GM23338 (cell line): ENCODE results near the gene TTLL3. TPM values are rescaled to one million over a fixed set of nuclear protein-coding genes. Genes with fewer than 3 reads are reported as not detected.

Source experiments
- ATAC-seq: fragments of 200-7000 bp; cut with Tn5 transposase; 3 replicates; pipeline ENCODE4 v1.9.1; 2020
- DNase-seq: peaks from one replicate; pipeline ENCODE4 v3.0.0-alpha.2; 2015; ENCODE audit warnings: low spot score
- H2AFZ ChIP-seq: fragments of 200-600 bp; sonication (generic); 2 replicates; pipeline ENCODE4 v1.8.0; 2016; ENCODE audit warnings: antibody characterized with exemption, mild to moderate bottlenecking, moderate library complexity
- H3F3A ChIP-seq: fragments of 200-600 bp; sonication (generic); replicated peaks from 2 replicates; pipeline ENCODE4 v1.8.0; 2017; ENCODE audit warnings: antibody characterized with exemption, mixed run types, low read depth
- H3K27ac ChIP-seq: fragments of 200-600 bp; sonication (generic); 2 replicates; pipeline ENCODE4 v1.6.1; 2016; ENCODE audit warnings: low read depth
- H3K27me3 ChIP-seq: fragments of 200-600 bp; sonication (generic); 2 replicates; pipeline ENCODE4 v1.8.0; 2016; ENCODE audit warnings: mild to moderate bottlenecking, mixed run types, moderate library complexity; ENCODE audit not compliant: insufficient read depth
- H3K36me3 ChIP-seq: fragments of 200-600 bp; sonication (generic); 2 replicates; pipeline ENCODE4 v1.8.0; 2016; ENCODE audit warnings: mild to moderate bottlenecking; ENCODE audit not compliant: insufficient read depth
- H3K4me1 ChIP-seq: fragments of 200-600 bp; sonication (generic); 2 replicates; pipeline ENCODE4 v1.8.0; 2016; ENCODE audit warnings: mild to moderate bottlenecking, moderate library complexity; ENCODE audit not compliant: insufficient read depth
- H3K4me2 ChIP-seq: fragments of 200-600 bp; sonication (generic); 2 replicates; pipeline ENCODE4 v1.7.1; 2017; ENCODE audit warnings: mixed run types
- H3K4me3 ChIP-seq: fragments of 200-600 bp; sonication (generic); 2 replicates; pipeline ENCODE4 v1.6.1; 2016; ENCODE audit warnings: mixed run types
- H3K79me2 ChIP-seq: fragments of 200-600 bp; sonication (generic); replicated peaks from 2 replicates; pipeline ENCODE4 v1.8.0; 2017; ENCODE audit warnings: mild to moderate bottlenecking; ENCODE audit not compliant: insufficient read depth
- H3K9me2 ChIP-seq: fragments of 200-600 bp; sonication (generic); 2 replicates; pipeline ENCODE4 v1.8.0; 2017; ENCODE audit not compliant: insufficient read depth
- H4K20me1 ChIP-seq: fragments of 200-600 bp; sonication (generic); replicated peaks from 2 replicates; pipeline ENCODE4 v1.8.0; 2017; ENCODE audit warnings: mild to moderate bottlenecking; ENCODE audit not compliant: insufficient read depth
- H3K27ac Mint-ChIP-seq: 2 replicates; pipeline ENCODE4 v1.8.0; 2020; ENCODE audit warnings: inconsistent platforms, mild to moderate bottlenecking, moderate library complexity, mixed read lengths
- H3K27me3 Mint-ChIP-seq: 3 replicates; pipeline ENCODE4 v1.8.0; 2022; ENCODE audit warnings: low read depth, mild to moderate bottlenecking, moderate library complexity, mixed read lengths, inconsistent platforms; ENCODE audit not compliant: insufficient read depth, poor library complexity
- H3K36me3 Mint-ChIP-seq: 3 replicates; pipeline ENCODE4 v1.8.0; 2021; ENCODE audit warnings: low read depth, mild to moderate bottlenecking, inconsistent platforms, moderate library complexity, mixed read lengths
- H3K4me1 Mint-ChIP-seq: 3 replicates; pipeline ENCODE4 v1.8.0; 2020; ENCODE audit warnings: mild to moderate bottlenecking, inconsistent platforms, mixed read lengths
- H3K4me3 Mint-ChIP-seq: 3 replicates; pipeline ENCODE4 v1.8.0; 2021; ENCODE audit warnings: moderate library complexity, mild to moderate bottlenecking, inconsistent platforms, mixed read lengths
- H3K9me3 Mint-ChIP-seq: 3 replicates; pipeline ENCODE4 v1.8.0; 2020; ENCODE audit warnings: moderate library complexity, mild to moderate bottlenecking, inconsistent platforms, mixed read lengths
- CREB1 ChIP-seq: fragments of 250-450 bp; sonication (Bioruptor Pico); IDR thresholded peaks from 2 replicates; pipeline ENCODE4 v1.5.0; 2020; ENCODE audit warnings: low read depth, mild to moderate bottlenecking, moderate library complexity
- EZH2 ChIP-seq: fragments of 200-600 bp; sonication (generic); IDR thresholded peaks from one replicate; pipeline ENCODE4 v1.8.0; 2017; ENCODE audit warnings: antibody characterized with exemption, mild to moderate bottlenecking, low read depth; ENCODE audit not compliant: unreplicated experiment
- EZH2phosphoT487 ChIP-seq: fragments of 200-600 bp; sonication (generic); IDR thresholded peaks from one replicate; pipeline ENCODE4 v1.8.1; 2018; ENCODE audit warnings: antibody characterized with exemption; ENCODE audit not compliant: unreplicated experiment
- JUNB ChIP-seq: IDR thresholded peaks from one replicate; pipeline ENCODE4 v1.6.1; 2016; ENCODE audit warnings: antibody characterized with exemption; ENCODE audit not compliant: unreplicated experiment
- NANOG ChIP-seq: IDR thresholded peaks from 2 replicates; pipeline ENCODE4 v1.6.1; 2016; ENCODE audit warnings: antibody characterized with exemption, borderline replicate concordance
- POLR2AphosphoS5 ChIP-seq: IDR thresholded peaks from 2 replicates; pipeline ENCODE4 v1.6.1; 2016; ENCODE audit warnings: antibody characterized with exemption, low read depth
- STAT1 ChIP-seq: IDR thresholded peaks from one replicate; pipeline ENCODE4 v1.6.1; 2016; ENCODE audit warnings: antibody characterized with exemption; ENCODE audit not compliant: unreplicated experiment
- ZNF114 ChIP-seq: fragments of 250-450 bp; sonication (Bioruptor Pico); IDR thresholded peaks from 2 replicates; pipeline ENCODE4 v1.5.0; 2020; ENCODE audit warnings: mild to moderate bottlenecking, moderate library complexity
- ZNF331 ChIP-seq: fragments of 250-450 bp; sonication (Bioruptor Pico); IDR thresholded peaks from 2 replicates; pipeline ENCODE4 v1.5.0; 2020; ENCODE audit warnings: low read depth, mild to moderate bottlenecking, moderate library complexity
- polyA plus RNA-seq: library from polyadenylated mRNA; unstranded; fragments of >200 nt; fragmentation: Nextera tagmentation; extraction: Ambion mirVana; gene quantifications from 2 replicates; pipeline ENCODE4 v1.2.1, GENCODE V29; 2016
- total RNA-seq: library from RNA; depleted of rRNA; stranded (reverse); fragments of >200 nt; shearing (Covaris generic); gene quantifications from 2 replicates; pipeline ENCODE4 v1.2.3, GENCODE V29; 2014
- TF ChIP-seq, protein P1 (sequence below): IDR thresholded peaks from 2 replicates; pipeline ENCODE4 v1.6.1; 2016; ENCODE audit warnings: antibody characterized with exemption
- TF ChIP-seq, protein P2 (sequence below), 2 experiments: fragments of 200-600 bp in 1 of 2; sonication (generic) in 1 of 2; conservative IDR thresholded peaks; 2 replicates each; pipeline versions ENCODE4 v1.5.1 to v1.6.1; 2016 to 2017; ENCODE audit warnings: antibody characterized with exemption in 2 of 2, low read depth in 2 of 2, mild to moderate bottlenecking in 2 of 2, moderate library complexity in 1 of 2
- TF ChIP-seq, protein P3 (sequence below): fragments of 250-450 bp; sonication (Bioruptor Pico); IDR thresholded peaks from 2 replicates; pipeline ENCODE4 v1.5.0; 2020; ENCODE audit warnings: mild to moderate bottlenecking, moderate library complexity

The TTLL3 gene
- total and polyA plus RNA-seq, 2 experiments from 2014 or later: 3.7 to 5.3 TPM

DNA sequence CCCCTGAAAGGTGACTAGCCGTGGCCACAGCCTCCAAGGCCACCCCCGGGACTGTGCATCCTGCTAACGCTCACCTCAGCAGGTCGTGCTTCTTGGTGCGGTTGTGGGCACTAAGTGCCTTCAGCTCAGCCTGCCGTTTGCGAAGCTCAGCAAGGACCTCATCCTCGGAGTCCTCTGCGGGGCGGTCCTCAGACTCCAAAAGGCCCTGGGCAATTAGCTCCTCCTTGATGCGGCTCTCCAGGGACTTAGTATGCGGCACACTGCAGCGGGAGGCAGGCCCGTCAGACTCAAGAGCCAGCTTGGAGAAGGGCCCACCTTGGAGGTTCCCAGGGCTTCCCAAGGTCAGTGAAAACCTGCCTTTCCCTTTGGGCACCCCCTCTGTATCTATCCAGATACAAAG is 26.1 kb upstream of the TTLL3 start:
- Mint-ChIP-seq H3K4me1 (no peaks in the 10 kb centered on the region), H3K36me3 (peaks cover 68% of the 10 kb centered on the region), H3K4me3 (no peak overlapping the region), H3K27me3 (peaks cover 4% of the 10 kb centered on the region), H3K9me3 (no peaks in the 10 kb centered on the region), H3K27ac (no peak overlapping the region)
- Histone ChIP-seq H4K20me1 (no peaks in the 10 kb centered on the region; the same call in 1 of the 2 replicates), H3K4me1 (no peaks in the 10 kb centered on the region), H3K27me3 (no peaks in the 10 kb centered on the region), H3K9me2 (no peaks in the 10 kb centered on the region), H2AFZ (no peak overlapping the region), H3K4me3 (no peak overlapping the region), H3K36me3 (peaks cover 8% of the 10 kb centered on the region; the same call in 1 of the 2 replicates), H3K79me2 (no peaks in the 10 kb centered on the region), H3F3A (0 out of 2 replicates have a peak, but pooled peaks cover 8% of the 10 kb centered on the region), H3K27ac (no peak overlapping the region), H3K4me2 (no peak overlapping the region)
- ATAC-seq (no peak), DNase-seq (no peak)
- TF ChIP-seq JUNB (no peak), CREB1 (CRISPR knock-in tag) (no peak)
- TF ChIP-seq, protein P1, sequence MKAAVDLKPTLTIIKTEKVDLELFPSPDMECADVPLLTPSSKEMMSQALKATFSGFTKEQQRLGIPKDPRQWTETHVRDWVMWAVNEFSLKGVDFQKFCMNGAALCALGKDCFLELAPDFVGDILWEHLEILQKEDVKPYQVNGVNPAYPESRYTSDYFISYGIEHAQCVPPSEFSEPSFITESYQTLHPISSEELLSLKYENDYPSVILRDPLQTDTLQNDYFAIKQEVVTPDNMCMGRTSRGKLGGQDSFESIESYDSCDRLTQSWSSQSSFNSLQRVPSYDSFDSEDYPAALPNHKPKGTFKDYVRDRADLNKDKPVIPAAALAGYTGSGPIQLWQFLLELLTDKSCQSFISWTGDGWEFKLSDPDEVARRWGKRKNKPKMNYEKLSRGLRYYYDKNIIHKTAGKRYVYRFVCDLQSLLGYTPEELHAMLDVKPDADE: no peak

DNA sequence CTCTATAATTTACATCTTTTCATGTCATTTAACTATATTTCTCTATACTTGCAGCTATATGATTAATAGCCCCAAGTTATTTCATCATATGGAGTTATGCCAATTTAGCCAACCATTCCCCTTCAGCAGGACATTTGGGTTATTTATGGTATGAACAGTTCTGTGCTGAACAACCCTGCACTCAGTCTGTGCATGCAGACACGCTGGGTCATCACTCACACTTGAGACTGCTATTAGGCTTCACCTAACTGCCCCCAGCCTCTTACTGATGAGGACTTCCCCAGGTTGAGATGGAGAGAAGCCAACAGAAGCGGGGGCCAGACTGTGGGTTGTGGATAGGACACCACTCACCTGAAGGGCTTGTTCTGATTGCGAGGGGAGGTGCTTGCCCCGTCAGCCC is 25.1 kb upstream of the TTLL3 start:
- no peaks in the 10 kb centered on the region for H3K4me1 ChIP-seq
- no peak for TF ChIP-seq ZNF114 (CRISPR knock-in tag)
- no peak for TF ChIP-seq STAT1
- TF ChIP-seq ZNF331 (CRISPR knock-in tag): no peak
- TF ChIP-seq, protein P2, sequence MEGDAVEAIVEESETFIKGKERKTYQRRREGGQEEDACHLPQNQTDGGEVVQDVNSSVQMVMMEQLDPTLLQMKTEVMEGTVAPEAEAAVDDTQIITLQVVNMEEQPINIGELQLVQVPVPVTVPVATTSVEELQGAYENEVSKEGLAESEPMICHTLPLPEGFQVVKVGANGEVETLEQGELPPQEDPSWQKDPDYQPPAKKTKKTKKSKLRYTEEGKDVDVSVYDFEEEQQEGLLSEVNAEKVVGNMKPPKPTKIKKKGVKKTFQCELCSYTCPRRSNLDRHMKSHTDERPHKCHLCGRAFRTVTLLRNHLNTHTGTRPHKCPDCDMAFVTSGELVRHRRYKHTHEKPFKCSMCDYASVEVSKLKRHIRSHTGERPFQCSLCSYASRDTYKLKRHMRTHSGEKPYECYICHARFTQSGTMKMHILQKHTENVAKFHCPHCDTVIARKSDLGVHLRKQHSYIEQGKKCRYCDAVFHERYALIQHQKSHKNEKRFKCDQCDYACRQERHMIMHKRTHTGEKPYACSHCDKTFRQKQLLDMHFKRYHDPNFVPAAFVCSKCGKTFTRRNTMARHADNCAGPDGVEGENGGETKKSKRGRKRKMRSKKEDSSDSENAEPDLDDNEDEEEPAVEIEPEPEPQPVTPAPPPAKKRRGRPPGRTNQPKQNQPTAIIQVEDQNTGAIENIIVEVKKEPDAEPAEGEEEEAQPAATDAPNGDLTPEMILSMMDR (conservative IDR thresholded peaks at IDR 0.05; ENCODE audit: low read depth in 2 of 2): no peak
- no peak for TF ChIP-seq CREB1 (CRISPR knock-in tag)
- no peak for TF ChIP-seq JUNB
- no peak for TF ChIP-seq EZH2
- TF ChIP-seq, protein P1: no peak
- TF ChIP-seq EZH2phosphoT487: no peak
- no peak for TF ChIP-seq POLR2AphosphoS5
- TF ChIP-seq, protein P3, sequence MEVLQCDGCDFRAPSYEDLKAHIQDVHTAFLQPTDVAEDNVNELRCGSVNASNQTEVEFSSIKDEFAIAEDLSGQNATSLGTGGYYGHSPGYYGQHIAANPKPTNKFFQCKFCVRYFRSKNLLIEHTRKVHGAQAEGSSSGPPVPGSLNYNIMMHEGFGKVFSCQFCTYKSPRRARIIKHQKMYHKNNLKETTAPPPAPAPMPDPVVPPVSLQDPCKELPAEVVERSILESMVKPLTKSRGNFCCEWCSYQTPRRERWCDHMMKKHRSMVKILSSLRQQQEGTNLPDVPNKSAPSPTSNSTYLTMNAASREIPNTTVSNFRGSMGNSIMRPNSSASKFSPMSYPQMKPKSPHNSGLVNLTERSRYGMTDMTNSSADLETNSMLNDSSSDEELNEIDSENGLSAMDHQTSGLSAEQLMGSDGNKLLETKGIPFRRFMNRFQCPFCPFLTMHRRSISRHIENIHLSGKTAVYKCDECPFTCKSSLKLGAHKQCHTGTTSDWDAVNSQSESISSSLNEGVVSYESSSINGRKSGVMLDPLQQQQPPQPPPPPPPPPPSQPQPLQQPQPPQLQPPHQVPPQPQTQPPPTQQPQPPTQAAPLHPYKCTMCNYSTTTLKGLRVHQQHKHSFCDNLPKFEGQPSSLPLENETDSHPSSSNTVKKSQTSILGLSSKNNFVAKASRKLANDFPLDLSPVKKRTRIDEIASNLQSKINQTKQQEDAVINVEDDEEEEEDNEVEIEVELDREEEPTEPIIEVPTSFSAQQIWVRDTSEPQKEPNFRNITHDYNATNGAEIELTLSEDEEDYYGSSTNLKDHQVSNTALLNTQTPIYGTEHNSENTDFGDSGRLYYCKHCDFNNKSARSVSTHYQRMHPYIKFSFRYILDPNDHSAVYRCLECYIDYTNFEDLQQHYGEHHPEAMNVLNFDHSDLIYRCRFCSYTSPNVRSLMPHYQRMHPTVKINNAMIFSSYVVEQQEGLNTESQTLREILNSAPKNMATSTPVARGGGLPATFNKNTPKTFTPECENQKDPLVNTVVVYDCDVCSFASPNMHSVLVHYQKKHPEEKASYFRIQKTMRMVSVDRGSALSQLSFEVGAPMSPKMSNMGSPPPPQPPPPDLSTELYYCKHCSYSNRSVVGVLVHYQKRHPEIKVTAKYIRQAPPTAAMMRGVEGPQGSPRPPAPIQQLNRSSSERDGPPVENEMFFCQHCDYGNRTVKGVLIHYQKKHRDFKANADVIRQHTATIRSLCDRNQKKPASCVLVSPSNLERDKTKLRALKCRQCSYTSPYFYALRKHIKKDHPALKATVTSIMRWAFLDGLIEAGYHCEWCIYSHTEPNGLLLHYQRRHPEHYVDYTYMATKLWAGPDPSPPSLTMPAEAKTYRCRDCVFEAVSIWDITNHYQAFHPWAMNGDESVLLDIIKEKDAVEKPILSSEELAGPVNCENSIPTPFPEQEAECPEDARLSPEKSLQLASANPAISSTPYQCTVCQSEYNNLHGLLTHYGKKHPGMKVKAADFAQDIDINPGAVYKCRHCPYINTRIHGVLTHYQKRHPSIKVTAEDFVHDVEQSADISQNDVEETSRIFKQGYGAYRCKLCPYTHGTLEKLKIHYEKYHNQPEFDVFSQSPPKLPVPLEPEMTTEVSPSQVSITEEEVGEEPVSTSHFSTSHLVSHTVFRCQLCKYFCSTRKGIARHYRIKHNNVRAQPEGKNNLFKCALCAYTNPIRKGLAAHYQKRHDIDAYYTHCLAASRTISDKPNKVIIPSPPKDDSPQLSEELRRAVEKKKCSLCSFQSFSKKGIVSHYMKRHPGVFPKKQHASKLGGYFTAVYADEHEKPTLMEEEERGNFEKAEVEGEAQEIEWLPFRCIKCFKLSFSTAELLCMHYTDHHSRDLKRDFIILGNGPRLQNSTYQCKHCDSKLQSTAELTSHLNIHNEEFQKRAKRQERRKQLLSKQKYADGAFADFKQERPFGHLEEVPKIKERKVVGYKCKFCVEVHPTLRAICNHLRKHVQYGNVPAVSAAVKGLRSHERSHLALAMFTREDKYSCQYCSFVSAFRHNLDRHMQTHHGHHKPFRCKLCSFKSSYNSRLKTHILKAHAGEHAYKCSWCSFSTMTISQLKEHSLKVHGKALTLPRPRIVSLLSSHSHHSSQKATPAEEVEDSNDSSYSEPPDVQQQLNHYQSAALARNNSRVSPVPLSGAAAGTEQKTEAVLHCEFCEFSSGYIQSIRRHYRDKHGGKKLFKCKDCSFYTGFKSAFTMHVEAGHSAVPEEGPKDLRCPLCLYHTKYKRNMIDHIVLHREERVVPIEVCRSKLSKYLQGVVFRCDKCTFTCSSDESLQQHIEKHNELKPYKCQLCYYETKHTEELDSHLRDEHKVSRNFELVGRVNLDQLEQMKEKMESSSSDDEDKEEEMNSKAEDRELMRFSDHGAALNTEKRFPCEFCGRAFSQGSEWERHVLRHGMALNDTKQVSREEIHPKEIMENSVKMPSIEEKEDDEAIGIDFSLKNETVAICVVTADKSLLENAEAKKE (CRISPR knock-in tag): no peak
- no peak for TF ChIP-seq NANOG
- H3K79me2 ChIP-seq: no peaks in the 10 kb centered on the region
- DNase-seq (no peak), ATAC-seq (no peak)
- no peak overlapping the region for H3K4me2 ChIP-seq
- H3K36me3 ChIP-seq: peaks cover 10% of the 10 kb centered on the region; the same call in 1 of the 2 replicates
- H3K27ac Mint-ChIP-seq: no peak overlapping the region
- H3F3A ChIP-seq: 0 out of 2 replicates have a peak, but pooled peaks cover 8% of the 10 kb centered on the region
- H3K4me1 Mint-ChIP-seq: no peaks in the 10 kb centered on the region
- no peak overlapping the region for H3K4me3 Mint-ChIP-seq
- H3K36me3 Mint-ChIP-seq: peaks cover 78% of the 10 kb centered on the region
- H4K20me1 ChIP-seq: no peaks in the 10 kb centered on the region; the same call in 1 of the 2 replicates
- H3K27me3 ChIP-seq: no peaks in the 10 kb centered on the region
- H3K27me3 Mint-ChIP-seq: peaks cover 4% of the 10 kb centered on the region
- no peaks in the 10 kb centered on the region for H3K9me2 ChIP-seq
- H3K4me3 ChIP-seq: no peak overlapping the region
- no peak overlapping the region for H3K27ac ChIP-seq
- H2AFZ ChIP-seq: no peak overlapping the region
- H3K9me3 Mint-ChIP-seq: no peaks in the 10 kb centered on the region
